GM21529 (cell line): Measurements from ENCODE around the gene IGF2BP3.
"Not testable (repeated sequence)": the region's sequence is repeated elsewhere in the genome, so short reads cannot be mapped to it uniquely, and the experiment has no call there.

Experiments
- ATAC-seq: cut with Tn5 transposase; IDR thresholded peaks from one replicate; pipeline ENCODE4 v1.9.1; 2021; ENCODE audit not compliant: unreplicated experiment

IGF2BP3 gene

GRCh38 chr7:23343806-23344475, 126.3 kb downstream of the IGF2BP3 start:
- no peak for ATAC-seq

- ATAC-seq, result no peak
These were observed 127.2 kb downstream of the IGF2BP3 start for GRCh38 chr7:23343102-23343501.

- no peak for ATAC-seq
These were observed 128.3 kb downstream of the IGF2BP3 start for GRCh38 chr7:23341846-23342598.

- ATAC-seq, result no peak
These were observed 131.4 kb downstream of the IGF2BP3 start for GRCh38 chr7:23338863-23339262.

- ATAC-seq, result no peak
These were observed 131.9 kb downstream of the IGF2BP3 start for GRCh38 chr7:23338439-23338838.

- no peak for ATAC-seq
These were observed 132.9 kb downstream of the IGF2BP3 start for GRCh38 chr7:23337374-23337773.

GRCh38 chr7:23336799-23337283, 133.4 kb downstream of the IGF2BP3 start:
- no peak for ATAC-seq

GRCh38 chr7:23336086-23336485, 134.2 kb downstream of the IGF2BP3 start:
- no peak for ATAC-seq

- ATAC-seq, result no peak
These were observed 134.7 kb downstream of the IGF2BP3 start for GRCh38 chr7:23335621-23336020.

GRCh38 chr7:23335136-23335535, 135.2 kb downstream of the IGF2BP3 start:
- no peak for ATAC-seq

- no peak for ATAC-seq
These were observed 135.7 kb downstream of the IGF2BP3 start for GRCh38 chr7:23334482-23335056.

- no peak for ATAC-seq
These were observed 136.5 kb downstream of the IGF2BP3 start for GRCh38 chr7:23333671-23334246.

- ATAC-seq, result no peak
These were observed 137.2 kb downstream of the IGF2BP3 start for GRCh38 chr7:23332910-23333612.

- ATAC-seq, result no peak
These were observed 138.1 kb downstream of the IGF2BP3 start for GRCh38 chr7:23332193-23332592.

- ATAC-seq, result no peak
These were observed 139.2 kb downstream of the IGF2BP3 start for GRCh38 chr7:23331132-23331531.

- no peak for ATAC-seq
These were observed 154.9 kb downstream of the IGF2BP3 start for GRCh38 chr7:23315366-23315765.

GRCh38 chr7:23312141-23312540, 158.2 kb downstream of the IGF2BP3 start:
- not testable (repeated sequence) for ATAC-seq

GRCh38 chr7:23308754-23309153, 161.5 kb downstream of the IGF2BP3 start:
- ATAC-seq, result no peak

- no peak for ATAC-seq
These were observed 163.3 kb downstream of the IGF2BP3 start for GRCh38 chr7:23306936-23307521.

- ATAC-seq, result peak; percentile 8
These were observed 170.5 kb downstream of the IGF2BP3 start for GRCh38 chr7:23299770-23300300.
